Stimulated activated naive B cell treated with anti-CD40 and anti-IgM and Interleukin-4, amounts not matched to agents 10 μg/mL and 1 μg/mL and 100 μg/mL, for 72 hours (primary cell): ENCODE data around the gene ETNPPL.
A peak's percentile ranks its signal among the peaks of the same experiment; 100 is the strongest.

Experiments
- ATAC-seq, 2 donors: fragments of 150-1000 bp; cut with Tn5 transposase; replicated peaks; 2 replicates each; pipeline ENCODE4 v1.10.0; 2021; ENCODE audit warnings: moderate library complexity in 1 of 2
- DNase-seq: peaks from one replicate; pipeline ENCODE4 v3.0.0; 2021
- H3K27ac Mint-ChIP-seq: one replicate; pipeline ENCODE4 v1.8.0; 2022; ENCODE audit warnings: mild to moderate bottlenecking, mixed read lengths
- H3K27me3 Mint-ChIP-seq, 2 donors: one replicate each; pipeline ENCODE4 v1.8.0; 2022; ENCODE audit warnings: mixed read lengths in 2 of 2
- H3K36me3 Mint-ChIP-seq, 2 donors: one replicate each; pipeline ENCODE4 v1.8.0; 2022; ENCODE audit warnings: mixed read lengths in 2 of 2, mild to moderate bottlenecking in 1 of 2
- H3K4me1 Mint-ChIP-seq, 2 donors: one replicate each; pipeline ENCODE4 v1.8.0; 2022; ENCODE audit warnings: mixed read lengths in 2 of 2, mild to moderate bottlenecking in 1 of 2
- H3K4me3 Mint-ChIP-seq, 2 donors: one replicate each; pipeline ENCODE4 v1.8.0; 2022; ENCODE audit warnings: mild to moderate bottlenecking in 2 of 2, mixed read lengths in 2 of 2, moderate library complexity in 1 of 2
- H3K9me3 Mint-ChIP-seq, 2 donors: one replicate each; pipeline ENCODE4 v1.8.0; 2022; ENCODE audit warnings: mixed read lengths in 2 of 2, mild to moderate bottlenecking in 1 of 2

ETNPPL gene

DNA sequence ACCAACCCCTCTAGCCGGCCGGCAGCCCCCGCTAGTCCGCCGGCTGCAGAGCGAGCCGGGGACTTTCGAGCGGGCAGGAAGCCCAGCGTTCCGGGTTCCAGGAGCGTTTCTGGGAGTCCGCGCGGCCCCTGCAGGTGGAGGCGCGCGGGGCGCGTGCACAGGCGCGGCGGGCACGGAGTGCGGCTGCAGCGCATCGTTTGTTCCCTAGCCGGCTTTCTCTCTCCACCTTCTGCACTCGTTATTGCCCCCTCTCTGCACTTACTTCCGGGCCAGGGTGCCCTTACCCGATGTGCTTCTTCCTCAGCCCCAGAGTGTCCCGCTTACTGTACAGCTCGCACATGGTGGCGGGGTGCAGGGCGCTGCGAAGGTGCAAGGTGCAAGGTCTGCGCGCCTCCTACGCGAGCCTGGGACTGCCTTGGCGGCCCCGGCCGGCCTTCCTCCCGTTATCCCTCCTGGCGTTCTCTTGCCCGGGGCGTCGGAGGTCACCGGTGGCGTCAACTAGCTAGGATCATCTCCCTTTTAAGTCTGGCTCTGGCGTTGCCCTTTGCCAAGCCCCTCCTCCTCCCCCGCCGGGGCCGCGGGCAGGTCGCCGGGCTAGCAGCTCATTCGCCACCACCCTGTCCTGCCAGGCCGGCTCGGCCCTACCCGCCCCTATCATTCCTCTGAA lies at the start of gene ETNPPL:
TSS of gene ETNPPL (minus strand) at position 495 of the 667 bp plus-strand sequence. CDS start at position 340, 155 bp downstream.
- no peak within 1 kb of the TSS for H3K27ac Mint-ChIP-seq

GRCh38 chr4:108811486-108811885 lies 48.6 kb upstream of the ETNPPL start:
- H3K4me1 Mint-ChIP-seq: no peaks in the 10 kb centered on the region
- no peak overlapping the region for H3K27ac Mint-ChIP-seq
- peaks cover 9 to 18% of the 10 kb centered on the region in 2 donors for H3K27me3 Mint-ChIP-seq

More for the DNA sequence above, at the start of gene ETNPPL:
- Mint-ChIP-seq H3K9me3 (no peaks in the 10 kb centered on the region), H3K4me3 (peak within 1 kb of the TSS; percentile 80 to 86), H3K27me3 (peaks cover 43 to 45% of the 10 kb centered on the region in 2 donors), H3K4me1 (peaks cover 11 to 20% of the 10 kb centered on the region in 2 donors), H3K36me3 (peaks cover 0 to 4% of the 10 kb centered on the region in 2 donors)
- ATAC-seq (peak; percentile 76 to 79), DNase-seq (no peak)

DNA sequence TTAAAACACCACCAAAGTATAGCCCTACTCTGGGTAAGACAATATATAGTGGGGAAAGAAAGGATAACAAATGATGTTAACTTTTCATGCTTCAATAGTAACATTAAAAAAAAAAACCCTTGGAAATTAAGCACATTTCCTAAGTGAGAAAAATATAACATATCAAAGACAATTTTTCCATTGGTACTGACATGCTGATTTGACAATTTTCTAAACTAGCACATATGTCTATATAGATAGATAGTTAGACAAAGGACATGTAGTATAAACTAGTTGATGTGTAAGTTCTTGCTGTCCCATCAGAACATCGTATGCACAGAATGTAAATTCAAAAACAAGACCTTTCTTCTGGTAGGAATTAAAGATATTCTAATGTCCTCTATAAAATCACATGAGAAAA lies 47.2 kb upstream of the ETNPPL start:
- H3K27ac Mint-ChIP-seq: no peak overlapping the region
- H3K36me3 Mint-ChIP-seq: no peaks in the 10 kb centered on the region
- DNase-seq (no peak), ATAC-seq (no peak)
- H3K4me3 Mint-ChIP-seq: no peak overlapping the region
- peaks cover 7 to 15% of the 10 kb centered on the region in 2 donors for H3K27me3 Mint-ChIP-seq
- no peaks in the 10 kb centered on the region for H3K4me1 Mint-ChIP-seq
- H3K9me3 Mint-ChIP-seq: no peaks in the 10 kb centered on the region

More at GRCh38 chr4:108811486-108811885, 48.6 kb upstream of the ETNPPL start:
- no peaks in the 10 kb centered on the region for H3K9me3 Mint-ChIP-seq
- ATAC-seq (no peak), DNase-seq (no peak)
- no peaks in the 10 kb centered on the region for H3K36me3 Mint-ChIP-seq
- H3K4me3 Mint-ChIP-seq: no peak overlapping the region

DNA sequence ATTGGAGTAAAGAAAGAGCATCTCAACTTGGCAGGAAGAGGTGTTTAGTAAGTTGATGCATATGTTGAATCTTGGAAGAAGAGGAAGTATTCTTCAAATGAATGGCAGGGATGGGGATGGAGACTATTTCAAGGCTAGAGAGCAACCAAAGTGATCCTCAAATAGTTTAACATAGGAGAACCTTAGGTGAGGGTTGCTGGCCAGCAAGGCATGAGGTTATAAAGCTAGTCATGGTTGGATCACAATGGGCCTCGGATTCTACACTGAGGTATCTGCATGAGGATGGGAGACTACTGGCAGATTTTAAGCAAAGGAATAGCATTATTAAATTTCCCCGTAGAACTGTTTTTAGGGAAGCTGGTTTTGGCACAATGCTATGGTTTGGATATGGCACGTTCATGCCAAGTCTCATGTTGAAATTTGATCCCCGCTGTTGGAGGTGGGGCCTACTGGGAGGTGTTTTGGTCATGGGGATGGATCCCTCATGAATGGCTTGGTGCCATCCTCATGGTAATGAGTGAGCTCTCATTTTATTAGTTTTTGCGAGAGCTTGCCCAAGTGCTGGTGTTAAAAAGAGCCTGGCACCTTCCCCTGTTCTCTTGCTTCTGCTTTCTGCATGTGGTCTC lies 41.9 kb upstream of the ETNPPL start:
- DNase-seq (no peak), ATAC-seq (no peak)
- Mint-ChIP-seq H3K27ac (no peak overlapping the region), H3K9me3 (no peaks in the 10 kb centered on the region), H3K27me3 (peaks cover 7 to 9% of the 10 kb centered on the region in 2 donors), H3K4me1 (no peaks in the 10 kb centered on the region), H3K36me3 (no peaks in the 10 kb centered on the region), H3K4me3 (no peak overlapping the region)

- H3K4me1 Mint-ChIP-seq: no peaks in the 10 kb centered on the region
- no peaks in the 10 kb centered on the region for H3K9me3 Mint-ChIP-seq
- no peak overlapping the region for H3K27ac Mint-ChIP-seq
- H3K27me3 Mint-ChIP-seq: peaks cover 0 to 5% of the 10 kb centered on the region in 2 donors
- H3K36me3 Mint-ChIP-seq: no peaks in the 10 kb centered on the region
- H3K4me3 Mint-ChIP-seq: no peak overlapping the region
- ATAC-seq (no peak), DNase-seq (no peak)
Observed at GRCh38 chr4:108799306-108799705, 36.5 kb upstream of the ETNPPL start.

GRCh38 chr4:108796173-108796572 lies 33.3 kb upstream of the ETNPPL start:
- DNase-seq: no peak
- no peaks in the 10 kb centered on the region for H3K9me3 Mint-ChIP-seq
- no peaks in the 10 kb centered on the region for H3K4me1 Mint-ChIP-seq
- ATAC-seq: no peak
- H3K4me3 Mint-ChIP-seq: no peak overlapping the region
- H3K27me3 Mint-ChIP-seq: peaks cover 0 to 7% of the 10 kb centered on the region in 2 donors
- no peaks in the 10 kb centered on the region for H3K36me3 Mint-ChIP-seq
- no peak overlapping the region for H3K27ac Mint-ChIP-seq

DNA sequence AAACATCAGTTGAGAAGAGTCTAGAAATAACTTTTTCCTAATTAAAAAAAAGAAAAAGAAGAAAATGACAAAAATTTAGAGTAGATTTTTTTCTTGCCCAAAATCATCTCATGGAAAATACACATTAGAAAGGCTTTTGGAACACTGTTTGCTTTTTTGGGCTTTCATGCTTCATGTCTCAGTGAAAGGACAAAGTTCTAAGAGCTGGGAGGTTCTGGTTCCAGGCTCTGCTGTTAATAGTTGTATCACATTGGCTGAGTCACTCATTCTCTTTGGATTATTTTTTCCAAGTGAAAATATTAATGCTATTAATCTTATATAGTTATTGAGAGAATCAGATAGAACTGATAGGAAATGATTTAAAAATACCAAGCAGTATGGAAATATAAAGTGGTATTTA lies 32.9 kb upstream of the ETNPPL start:
- Mint-ChIP-seq H3K27me3 (peaks cover 0 to 11% of the 10 kb centered on the region in 2 donors), H3K27ac (no peak overlapping the region), H3K4me3 (no peak overlapping the region), H3K4me1 (no peaks in the 10 kb centered on the region), H3K36me3 (no peaks in the 10 kb centered on the region), H3K9me3 (no peaks in the 10 kb centered on the region)
- ATAC-seq (no peak), DNase-seq (no peak)

DNA sequence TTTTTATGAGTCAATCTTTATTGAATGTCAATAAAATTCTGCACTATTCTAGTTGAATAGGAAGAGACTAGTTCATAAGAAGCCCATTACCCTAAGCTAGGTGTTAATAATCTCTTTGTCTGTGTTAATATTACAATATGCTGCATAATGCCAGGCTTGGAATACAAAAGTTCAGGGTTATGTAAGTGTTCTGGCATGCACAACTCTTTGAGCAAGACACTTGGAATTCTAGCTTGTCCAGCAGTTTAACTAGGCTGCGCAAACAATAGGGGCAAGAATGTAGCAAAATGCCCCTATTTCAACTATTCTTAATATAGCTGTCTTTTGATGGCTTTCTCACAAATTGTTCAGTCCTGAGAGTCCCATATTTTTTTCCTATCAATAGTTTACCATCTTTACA lies 31.3 kb upstream of the ETNPPL start:
- no peaks in the 10 kb centered on the region for H3K36me3 Mint-ChIP-seq
- ATAC-seq (no peak), DNase-seq (no peak)
- no peaks in the 10 kb centered on the region for H3K9me3 Mint-ChIP-seq
- no peak overlapping the region for H3K4me3 Mint-ChIP-seq
- H3K4me1 Mint-ChIP-seq: no peaks in the 10 kb centered on the region
- H3K27me3 Mint-ChIP-seq: peaks cover 0 to 14% of the 10 kb centered on the region in 2 donors
- H3K27ac Mint-ChIP-seq: no peak overlapping the region

GRCh38 chr4:108793415-108793814 lies 30.6 kb upstream of the ETNPPL start:
- H3K4me1 Mint-ChIP-seq: no peaks in the 10 kb centered on the region
- no peak overlapping the region for H3K4me3 Mint-ChIP-seq
- no peak overlapping the region for H3K27ac Mint-ChIP-seq
- DNase-seq (no peak), ATAC-seq (no peak)
- H3K36me3 Mint-ChIP-seq: no peaks in the 10 kb centered on the region
- peaks cover 0 to 21% of the 10 kb centered on the region in 2 donors for H3K27me3 Mint-ChIP-seq
- no peaks in the 10 kb centered on the region for H3K9me3 Mint-ChIP-seq

DNA sequence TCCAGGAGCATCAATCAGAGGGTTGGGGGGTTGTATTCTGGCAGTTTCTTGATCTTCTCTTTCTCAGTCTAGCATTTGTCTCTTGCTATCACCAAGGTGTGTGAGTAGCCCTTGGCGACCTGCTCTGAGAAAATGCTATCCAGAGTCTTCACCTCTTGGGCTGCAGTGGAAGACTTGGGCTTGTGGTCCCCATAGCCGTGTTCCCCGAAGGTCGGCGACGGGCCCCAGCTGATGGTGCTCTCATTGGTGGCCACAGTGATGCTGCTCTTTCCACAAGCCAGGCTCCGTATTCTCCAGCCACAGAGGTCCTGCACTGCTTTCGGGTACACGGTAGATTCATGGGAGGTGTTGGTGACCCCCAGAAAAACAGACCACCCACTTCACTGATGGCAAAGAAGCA lies 25.9 kb upstream of the ETNPPL start:
- Mint-ChIP-seq H3K36me3 (no peaks in the 10 kb centered on the region), H3K27me3 (peaks cover 0 to 18% of the 10 kb centered on the region in 2 donors), H3K4me3 (no peak overlapping the region), H3K4me1 (no peaks in the 10 kb centered on the region), H3K27ac (no peak overlapping the region), H3K9me3 (no peaks in the 10 kb centered on the region)
- ATAC-seq (no peak), DNase-seq (no peak)

DNA sequence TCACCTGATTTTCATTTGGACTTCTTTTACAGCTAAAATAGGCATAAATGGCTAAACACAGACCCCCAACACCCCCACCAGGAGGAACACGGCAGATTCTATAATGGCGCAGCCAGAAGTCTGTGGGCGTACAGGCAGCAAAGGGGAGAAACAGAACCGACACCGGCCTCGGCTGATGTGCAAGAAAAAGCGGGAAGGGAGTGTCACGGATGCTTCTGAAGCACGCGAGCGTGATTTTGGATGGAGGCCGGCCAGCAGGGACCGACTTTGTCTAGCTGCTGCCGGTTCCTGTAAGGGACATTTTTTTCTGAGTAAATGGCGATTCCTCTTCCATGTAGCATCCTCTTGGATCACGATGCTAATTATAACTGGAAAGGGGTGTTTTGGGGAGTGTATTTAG lies 24.9 kb upstream of the ETNPPL start:
- Mint-ChIP-seq H3K9me3 (no peaks in the 10 kb centered on the region), H3K4me1 (no peaks in the 10 kb centered on the region), H3K27ac (no peak overlapping the region), H3K4me3 (no peak overlapping the region), H3K27me3 (peaks cover 0 to 18% of the 10 kb centered on the region in 2 donors), H3K36me3 (no peaks in the 10 kb centered on the region)
- ATAC-seq (no peak), DNase-seq (no peak)

DNA sequence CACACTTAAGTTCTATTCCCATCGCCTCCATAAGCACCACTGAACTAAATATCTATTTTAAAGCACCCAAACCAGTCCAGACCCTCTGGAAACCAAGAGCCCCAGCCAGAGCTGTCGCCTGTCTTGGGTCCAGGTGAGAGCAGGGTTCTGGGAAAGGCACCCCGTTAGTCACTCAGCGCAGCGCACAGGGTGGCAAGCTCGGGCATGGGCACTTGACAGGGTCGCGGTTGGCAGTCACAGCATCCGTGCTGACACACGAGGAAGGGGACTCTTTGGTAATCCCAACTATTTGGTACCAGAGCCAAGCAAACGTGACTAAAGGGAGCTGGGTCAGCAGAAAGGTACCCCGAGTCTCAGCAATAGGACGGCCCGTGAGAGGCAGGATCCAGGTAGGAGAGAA lies 24.3 kb upstream of the ETNPPL start:
- Mint-ChIP-seq H3K9me3 (no peaks in the 10 kb centered on the region), H3K27me3 (peaks cover 0 to 18% of the 10 kb centered on the region in 2 donors), H3K4me3 (no peak overlapping the region), H3K4me1 (no peaks in the 10 kb centered on the region), H3K27ac (no peak overlapping the region), H3K36me3 (no peaks in the 10 kb centered on the region)
- DNase-seq (no peak), ATAC-seq (no peak)

GRCh38 chr4:108786351-108786750 lies 23.5 kb upstream of the ETNPPL start:
- DNase-seq: no peak
- Mint-ChIP-seq H3K4me3 (no peak overlapping the region), H3K36me3 (no peaks in the 10 kb centered on the region), H3K27ac (no peak overlapping the region), H3K27me3 (peaks cover 0 to 17% of the 10 kb centered on the region in 2 donors), H3K9me3 (no peaks in the 10 kb centered on the region), H3K4me1 (no peaks in the 10 kb centered on the region)
- no peak for ATAC-seq

GRCh38 chr4:108783665-108784463 lies 21.0 kb upstream of the ETNPPL start:
- Mint-ChIP-seq H3K9me3 (no peaks in the 10 kb centered on the region), H3K27me3 (peaks cover 6 to 12% of the 10 kb centered on the region in 2 donors), H3K4me1 (no peaks in the 10 kb centered on the region), H3K36me3 (no peaks in the 10 kb centered on the region), H3K4me3 (no peak overlapping the region), H3K27ac (no peak overlapping the region)
- no peak for ATAC-seq
- DNase-seq: no peak
